LNCAP (cell line): ENCODE results near the gene MPZL3.

Experiments used
- CTCF ChIP-seq: fragments of 450-650 bp; IDR thresholded peaks from 2 replicates; pipeline ENCODE4 v1.5.1; 2017; ENCODE audit warnings: mild to moderate bottlenecking

The MPZL3 gene

GRCh38 chr11:118180300-118180703 is 71.9 kb downstream of the MPZL3 start:
- no peak for TF ChIP-seq CTCF

GRCh38 chr11:118176778-118177134 is 75.4 kb downstream of the MPZL3 start:
- no peak for TF ChIP-seq CTCF
